DND-41 (cell line): ENCODE results near the gene SETBP1.

Experiments used
- ATAC-seq: fragments of 200-7000 bp; cut with Tn5 transposase; 3 replicates; pipeline ENCODE4 v1.9.1; 2021; ENCODE audit warnings: low read depth; ENCODE audit not compliant: insufficient read depth
- DNase-seq: peaks from one replicate; pipeline ENCODE4 v3.0.0-alpha.2; 2020
- H2AFZ ChIP-seq: 2 replicates; pipeline ENCODE4 v1.6.0; 2012; ENCODE audit warnings: low read depth, low read length
- H3K27ac ChIP-seq: 2 replicates; pipeline ENCODE4 v1.5.1; 2012; ENCODE audit warnings: low read length, inconsistent platforms
- H3K27me3 ChIP-seq: fragments of 200-600 bp; sonication (generic); 2 replicates; pipeline ENCODE4 v1.6.0; 2012; ENCODE audit warnings: low read length, mild to moderate bottlenecking, inconsistent platforms; ENCODE audit not compliant: insufficient read depth, poor library complexity
- H3K36me3 ChIP-seq: 2 replicates; pipeline ENCODE4 v1.5.1; 2012; ENCODE audit warnings: low read length, inconsistent platforms; ENCODE audit not compliant: insufficient read depth
- H3K4me1 ChIP-seq: 2 replicates; pipeline ENCODE4 v1.5.1; 2012; ENCODE audit warnings: mild to moderate bottlenecking, low read length; ENCODE audit not compliant: insufficient read depth
- H3K4me2 ChIP-seq: 2 replicates; pipeline ENCODE4 v1.6.0; 2012; ENCODE audit warnings: mild to moderate bottlenecking, moderate library complexity, low read length, inconsistent platforms; ENCODE audit not compliant: insufficient read depth
- H3K4me3 ChIP-seq, 2 experiments: fragments of 200-600 bp in 1 of 2; shearing (Covaris generic) in 1 of 2; 2 replicates each; pipeline ENCODE4 v1.5.1; 2012 to 2016; ENCODE audit warnings: inconsistent platforms in 2 of 2, low read length in 2 of 2, mild to moderate bottlenecking in 2 of 2, low read depth in 1 of 2, moderate library complexity in 1 of 2
- H3K79me2 ChIP-seq: 2 replicates; pipeline ENCODE4 v1.6.0; 2012; ENCODE audit warnings: low read length, inconsistent platforms; ENCODE audit not compliant: insufficient read depth
- H3K9ac ChIP-seq: 2 replicates; pipeline ENCODE4 v1.6.0; 2012; ENCODE audit warnings: low read depth, mild to moderate bottlenecking, inconsistent platforms, low read length, moderate library complexity
- H3K9me3 ChIP-seq: 2 replicates; pipeline ENCODE4 v1.5.1; 2012; ENCODE audit warnings: low read length, moderate library complexity, mild to moderate bottlenecking, inconsistent platforms; ENCODE audit not compliant: insufficient read depth, severe bottlenecking
- H4K20me1 ChIP-seq: 2 replicates; pipeline ENCODE4 v1.6.0; 2012; ENCODE audit warnings: low read length; ENCODE audit not compliant: insufficient read depth
- EZH2 ChIP-seq: IDR thresholded peaks from 3 replicates; pipeline ENCODE4 v1.6.1; 2012; ENCODE audit warnings: borderline replicate concordance, low read depth, mild to moderate bottlenecking, moderate library complexity, low read length, inconsistent platforms; ENCODE audit not compliant: severe bottlenecking
- TF ChIP-seq, protein P1 (sequence below): IDR thresholded peaks from 2 replicates; pipeline ENCODE4 v1.5.1; 2012; ENCODE audit warnings: borderline replicate concordance, low read length, moderate library complexity, mild to moderate bottlenecking; ENCODE audit not compliant: poor library complexity, severe bottlenecking; ENCODE audit errors: extremely low read depth

Gene SETBP1

DNA sequence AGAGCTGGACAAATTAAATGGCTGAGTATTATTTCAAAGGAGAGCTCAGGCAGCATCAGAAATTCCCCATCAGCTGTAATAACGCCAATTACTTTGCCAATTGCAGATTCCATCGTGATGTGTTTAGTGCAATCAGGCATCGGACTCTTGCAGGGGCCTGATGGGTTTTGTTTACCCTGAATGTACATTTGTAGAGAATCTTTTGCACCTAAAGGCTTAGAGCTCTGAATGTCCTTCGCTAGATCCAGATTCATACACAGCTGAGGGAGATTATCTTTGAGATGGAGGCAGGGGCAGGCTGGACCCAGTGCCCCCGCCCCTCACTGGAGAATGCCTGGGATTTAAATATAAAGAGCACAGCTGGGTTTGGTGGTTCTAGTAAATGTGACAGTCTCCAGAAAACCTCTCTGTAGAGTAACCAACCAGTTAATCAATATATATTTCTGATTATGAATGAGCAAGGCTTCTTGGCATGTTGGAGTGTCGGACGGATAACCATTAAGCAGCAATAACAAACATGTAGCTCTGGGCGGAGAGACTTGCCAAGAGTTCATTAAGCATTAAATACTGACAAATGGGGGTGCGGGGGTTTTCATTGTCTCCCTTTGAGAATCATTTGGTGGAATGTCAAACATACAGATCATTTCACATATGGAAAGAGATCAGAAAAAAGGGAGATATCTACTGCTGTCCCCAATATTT is 200.9 kb downstream of the SETBP1 start:
- no peaks in the 10 kb centered on the region for H4K20me1 ChIP-seq
- H3K27ac ChIP-seq = no peak overlapping the region
- no peaks in the 10 kb centered on the region for H3K36me3 ChIP-seq
- ATAC-seq (no peak), DNase-seq (no peak)
- H3K9me3 ChIP-seq = no peaks in the 10 kb centered on the region
- H3K4me3 ChIP-seq = no peak overlapping the region
- no peak overlapping the region for H3K4me2 ChIP-seq
- TF ChIP-seq, protein P1, sequence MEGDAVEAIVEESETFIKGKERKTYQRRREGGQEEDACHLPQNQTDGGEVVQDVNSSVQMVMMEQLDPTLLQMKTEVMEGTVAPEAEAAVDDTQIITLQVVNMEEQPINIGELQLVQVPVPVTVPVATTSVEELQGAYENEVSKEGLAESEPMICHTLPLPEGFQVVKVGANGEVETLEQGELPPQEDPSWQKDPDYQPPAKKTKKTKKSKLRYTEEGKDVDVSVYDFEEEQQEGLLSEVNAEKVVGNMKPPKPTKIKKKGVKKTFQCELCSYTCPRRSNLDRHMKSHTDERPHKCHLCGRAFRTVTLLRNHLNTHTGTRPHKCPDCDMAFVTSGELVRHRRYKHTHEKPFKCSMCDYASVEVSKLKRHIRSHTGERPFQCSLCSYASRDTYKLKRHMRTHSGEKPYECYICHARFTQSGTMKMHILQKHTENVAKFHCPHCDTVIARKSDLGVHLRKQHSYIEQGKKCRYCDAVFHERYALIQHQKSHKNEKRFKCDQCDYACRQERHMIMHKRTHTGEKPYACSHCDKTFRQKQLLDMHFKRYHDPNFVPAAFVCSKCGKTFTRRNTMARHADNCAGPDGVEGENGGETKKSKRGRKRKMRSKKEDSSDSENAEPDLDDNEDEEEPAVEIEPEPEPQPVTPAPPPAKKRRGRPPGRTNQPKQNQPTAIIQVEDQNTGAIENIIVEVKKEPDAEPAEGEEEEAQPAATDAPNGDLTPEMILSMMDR = no peak
- no peak for TF ChIP-seq EZH2
- H3K79me2 ChIP-seq = no peaks in the 10 kb centered on the region
- H3K9ac ChIP-seq = no peak overlapping the region
- H3K4me1 ChIP-seq = no peaks in the 10 kb centered on the region
- H3K27me3 ChIP-seq = no peaks in the 10 kb centered on the region
- H2AFZ ChIP-seq = no peak overlapping the region

DNA sequence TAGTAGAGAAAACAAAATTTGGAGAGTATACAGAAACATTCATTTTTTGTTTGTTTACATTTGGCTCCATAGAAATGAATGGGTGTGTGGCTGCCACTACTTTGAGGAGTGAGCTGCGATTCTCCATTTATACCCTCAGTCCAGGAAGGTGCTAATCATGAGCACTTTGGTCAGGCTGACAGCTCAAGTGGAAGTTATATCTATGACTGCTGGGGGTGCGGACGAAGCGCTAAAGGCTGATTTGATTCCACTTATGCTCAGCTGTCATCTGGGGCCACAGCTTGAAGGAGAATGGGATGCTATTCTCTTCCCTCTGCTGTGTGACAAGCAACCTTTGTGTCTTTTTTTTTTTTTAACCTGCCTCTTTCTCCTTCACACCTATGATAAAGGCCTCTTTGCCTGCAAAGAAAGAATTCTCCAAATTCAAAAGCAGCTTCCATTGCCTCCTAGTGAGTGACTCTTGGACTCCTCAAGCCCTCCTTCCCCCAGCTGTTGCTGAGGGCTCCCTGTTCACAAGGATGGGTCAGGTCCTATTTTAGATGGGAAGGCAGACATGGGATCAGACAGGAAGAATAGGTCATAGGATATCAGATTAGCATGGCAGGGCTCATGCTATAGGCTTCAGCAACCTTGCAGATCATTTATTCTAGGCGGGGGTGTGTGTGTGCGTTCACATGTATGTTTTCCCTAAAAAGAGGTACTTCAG is 201.6 kb downstream of the SETBP1 start:
- Histone ChIP-seq H3K36me3 (no peaks in the 10 kb centered on the region), H3K4me1 (no peaks in the 10 kb centered on the region), H3K4me3 (no peak overlapping the region), H2AFZ (no peak overlapping the region), H3K27ac (no peak overlapping the region), H3K9ac (no peak overlapping the region), H3K4me2 (no peak overlapping the region), H3K9me3 (no peaks in the 10 kb centered on the region), H3K79me2 (no peaks in the 10 kb centered on the region), H4K20me1 (no peaks in the 10 kb centered on the region), H3K27me3 (no peaks in the 10 kb centered on the region)
- ATAC-seq (no peak), DNase-seq (no peak)
- no peak for TF ChIP-seq EZH2
- TF ChIP-seq, protein P1 = no peak

DNA sequence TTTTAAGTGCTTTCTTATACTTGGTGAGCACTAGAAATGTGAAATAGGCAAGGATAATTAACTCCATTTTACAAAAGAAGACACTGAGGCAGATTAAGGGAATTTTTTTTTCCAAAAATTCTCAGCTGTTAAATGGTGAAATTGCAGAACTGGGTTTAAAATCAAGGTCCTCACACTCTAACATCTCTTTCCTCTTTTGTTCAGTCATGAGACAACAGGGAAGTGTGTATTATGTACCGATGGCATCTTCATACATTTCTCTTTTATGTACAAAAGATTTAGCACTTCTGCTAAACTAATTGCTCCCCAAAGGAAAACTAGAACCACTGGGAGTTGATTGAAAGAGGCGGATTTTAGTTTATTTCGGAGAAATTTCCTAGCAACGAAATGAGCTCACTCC is 203.0 kb downstream of the SETBP1 start:
- ATAC-seq = no peak
- no peak overlapping the region for H3K4me3 ChIP-seq
- no peak for TF ChIP-seq EZH2
- TF ChIP-seq, protein P1 = no peak

More for the DNA sequence above, 203.0 kb downstream of the SETBP1 start:
- H3K27me3 ChIP-seq = no peaks in the 10 kb centered on the region
- no peak overlapping the region for H3K4me2 ChIP-seq
- H3K27ac ChIP-seq = no peak overlapping the region
- no peaks in the 10 kb centered on the region for H3K79me2 ChIP-seq
- DNase-seq = no peak
- no peaks in the 10 kb centered on the region for H3K36me3 ChIP-seq
- no peaks in the 10 kb centered on the region for H3K4me1 ChIP-seq
- no peak overlapping the region for H2AFZ ChIP-seq
- H3K9me3 ChIP-seq = no peaks in the 10 kb centered on the region
- H4K20me1 ChIP-seq = no peaks in the 10 kb centered on the region
- H3K9ac ChIP-seq = no peak overlapping the region
